ENCODE data around the gene RETNLB.

DNA sequence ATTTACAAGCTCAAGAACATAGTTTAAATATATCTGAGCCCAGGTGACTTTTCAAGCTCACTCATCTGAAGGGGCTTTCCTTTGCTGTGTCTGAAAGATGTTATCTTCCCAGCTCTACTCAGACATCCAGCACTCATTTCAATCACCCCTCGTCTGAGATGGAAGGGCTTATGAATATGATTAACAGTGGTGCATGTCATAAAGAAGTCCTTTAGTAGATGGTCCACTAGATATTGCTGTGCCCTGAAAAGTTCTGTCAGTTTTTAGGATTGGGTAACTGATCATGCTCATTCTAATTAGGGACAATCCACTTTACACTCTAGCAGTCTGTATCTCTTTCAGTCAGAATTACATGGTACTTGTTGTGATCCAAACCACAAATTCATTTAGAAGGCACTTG lies 28.3 kb downstream of the RETNLB start:
- TF ChIP-seq, protein P1, sequence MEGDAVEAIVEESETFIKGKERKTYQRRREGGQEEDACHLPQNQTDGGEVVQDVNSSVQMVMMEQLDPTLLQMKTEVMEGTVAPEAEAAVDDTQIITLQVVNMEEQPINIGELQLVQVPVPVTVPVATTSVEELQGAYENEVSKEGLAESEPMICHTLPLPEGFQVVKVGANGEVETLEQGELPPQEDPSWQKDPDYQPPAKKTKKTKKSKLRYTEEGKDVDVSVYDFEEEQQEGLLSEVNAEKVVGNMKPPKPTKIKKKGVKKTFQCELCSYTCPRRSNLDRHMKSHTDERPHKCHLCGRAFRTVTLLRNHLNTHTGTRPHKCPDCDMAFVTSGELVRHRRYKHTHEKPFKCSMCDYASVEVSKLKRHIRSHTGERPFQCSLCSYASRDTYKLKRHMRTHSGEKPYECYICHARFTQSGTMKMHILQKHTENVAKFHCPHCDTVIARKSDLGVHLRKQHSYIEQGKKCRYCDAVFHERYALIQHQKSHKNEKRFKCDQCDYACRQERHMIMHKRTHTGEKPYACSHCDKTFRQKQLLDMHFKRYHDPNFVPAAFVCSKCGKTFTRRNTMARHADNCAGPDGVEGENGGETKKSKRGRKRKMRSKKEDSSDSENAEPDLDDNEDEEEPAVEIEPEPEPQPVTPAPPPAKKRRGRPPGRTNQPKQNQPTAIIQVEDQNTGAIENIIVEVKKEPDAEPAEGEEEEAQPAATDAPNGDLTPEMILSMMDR (conservative IDR thresholded peaks at IDR 0.05; ENCODE audit: low read depth, low read length) = no peak
- TF ChIP-seq EZH2 (IDR thresholded peaks at IDR 0.05; ENCODE audit: borderline replicate concordance, low read depth, low read length, poor library complexity, severe bottlenecking) = no peak

Measured in A673 (cell line).